Nephron (organoid): ENCODE results near the gene WHRN.

ENCODE experiments used
- H3K27ac Mint-ChIP-seq, 3 experiments: 2 replicates each; pipeline ENCODE4 v1.8.0; 2020; ENCODE audit warnings: mixed read lengths in 3 of 3, mild to moderate bottlenecking in 2 of 3, moderate library complexity in 1 of 3
- H3K27me3 Mint-ChIP-seq: 2 replicates; pipeline ENCODE4 v1.8.0; 2021; ENCODE audit warnings: low read depth, mild to moderate bottlenecking, moderate library complexity, mixed read lengths
- H3K36me3 Mint-ChIP-seq: 2 replicates; pipeline ENCODE4 v1.8.0; 2020; ENCODE audit warnings: low read depth, mixed read lengths
- H3K4me1 Mint-ChIP-seq: 2 replicates; pipeline ENCODE4 v1.8.0; 2020; ENCODE audit warnings: mixed read lengths
- H3K4me3 Mint-ChIP-seq, 3 experiments: 2 replicates each; pipeline ENCODE4 v1.8.0; 2020; ENCODE audit warnings: mild to moderate bottlenecking in 3 of 3, mixed read lengths in 3 of 3, moderate library complexity in 2 of 3
- H3K9me3 Mint-ChIP-seq: 2 replicates; pipeline ENCODE4 v1.8.0; 2020; ENCODE audit warnings: mixed read lengths
- TF ChIP-seq, protein P1 (sequence below), 3 experiments: fragments of 200-600 bp; sonication (generic); IDR thresholded peaks; one replicate each; pipeline ENCODE4 v1.5.0; 2021; ENCODE audit warnings: antibody characterized with exemption in 3 of 3; ENCODE audit not compliant: unreplicated experiment in 3 of 3

WHRN gene

GRCh38 chr9:114374936-114375335 lies 130.3 kb downstream of the WHRN start:
- H3K27ac Mint-ChIP-seq = no peak overlapping the region
- no peaks in the 10 kb centered on the region for H3K27me3 Mint-ChIP-seq
- peaks cover 17% of the 10 kb centered on the region for H3K36me3 Mint-ChIP-seq
- H3K9me3 Mint-ChIP-seq = no peaks in the 10 kb centered on the region
- no peaks in the 10 kb centered on the region for H3K4me1 Mint-ChIP-seq
- no peak overlapping the region for H3K4me3 Mint-ChIP-seq
- TF ChIP-seq, protein P1, sequence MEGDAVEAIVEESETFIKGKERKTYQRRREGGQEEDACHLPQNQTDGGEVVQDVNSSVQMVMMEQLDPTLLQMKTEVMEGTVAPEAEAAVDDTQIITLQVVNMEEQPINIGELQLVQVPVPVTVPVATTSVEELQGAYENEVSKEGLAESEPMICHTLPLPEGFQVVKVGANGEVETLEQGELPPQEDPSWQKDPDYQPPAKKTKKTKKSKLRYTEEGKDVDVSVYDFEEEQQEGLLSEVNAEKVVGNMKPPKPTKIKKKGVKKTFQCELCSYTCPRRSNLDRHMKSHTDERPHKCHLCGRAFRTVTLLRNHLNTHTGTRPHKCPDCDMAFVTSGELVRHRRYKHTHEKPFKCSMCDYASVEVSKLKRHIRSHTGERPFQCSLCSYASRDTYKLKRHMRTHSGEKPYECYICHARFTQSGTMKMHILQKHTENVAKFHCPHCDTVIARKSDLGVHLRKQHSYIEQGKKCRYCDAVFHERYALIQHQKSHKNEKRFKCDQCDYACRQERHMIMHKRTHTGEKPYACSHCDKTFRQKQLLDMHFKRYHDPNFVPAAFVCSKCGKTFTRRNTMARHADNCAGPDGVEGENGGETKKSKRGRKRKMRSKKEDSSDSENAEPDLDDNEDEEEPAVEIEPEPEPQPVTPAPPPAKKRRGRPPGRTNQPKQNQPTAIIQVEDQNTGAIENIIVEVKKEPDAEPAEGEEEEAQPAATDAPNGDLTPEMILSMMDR (IDR thresholded peaks at IDR 0.05; ENCODE audit: unreplicated experiment in 3 of 3) = no peak

DNA sequence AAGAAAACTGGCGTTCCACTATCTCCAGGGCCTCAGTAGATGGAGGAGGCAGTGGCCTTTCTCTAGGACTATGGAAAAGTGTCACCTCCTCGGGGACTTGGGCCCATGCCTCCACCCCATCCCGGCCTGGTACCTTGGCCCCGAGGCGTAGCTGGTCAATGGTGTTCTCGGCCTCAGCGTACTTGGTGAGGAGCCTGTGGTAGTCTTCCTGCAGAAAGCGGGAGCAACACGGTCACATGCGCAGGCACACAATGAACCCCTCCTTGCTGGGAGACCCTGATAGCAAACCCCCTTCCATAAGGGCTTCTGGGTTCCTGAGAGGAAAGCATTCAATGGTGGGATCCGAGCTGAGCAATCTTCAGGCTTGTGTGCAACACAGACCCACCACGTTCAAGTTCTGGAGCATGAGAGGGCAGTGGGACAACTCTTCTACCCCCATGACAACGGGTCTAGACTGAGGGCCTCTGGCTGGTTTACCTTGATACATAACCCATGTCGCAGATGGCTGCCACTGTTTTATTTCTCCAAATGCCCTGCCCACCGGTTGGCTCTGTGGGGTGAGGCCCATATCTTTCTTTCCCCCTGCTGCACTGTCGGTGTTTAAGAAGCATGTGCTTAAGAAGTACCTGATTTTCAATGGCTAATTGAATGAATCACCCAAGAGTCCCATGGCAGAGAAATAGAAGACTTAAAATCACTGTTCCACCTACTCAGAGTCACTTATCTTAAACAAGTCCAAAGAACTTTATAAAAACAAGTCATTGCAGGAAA lies 131.1 kb downstream of the WHRN start:
- Mint-ChIP-seq H3K36me3 (peaks cover 21% of the 10 kb centered on the region), H3K27ac (no peak overlapping the region), H3K9me3 (no peaks in the 10 kb centered on the region), H3K4me1 (no peaks in the 10 kb centered on the region), H3K27me3 (no peaks in the 10 kb centered on the region), H3K4me3 (no peak overlapping the region)
- TF ChIP-seq, protein P1 (IDR thresholded peaks at IDR 0.05; ENCODE audit: unreplicated experiment in 3 of 3) = no peak

DNA sequence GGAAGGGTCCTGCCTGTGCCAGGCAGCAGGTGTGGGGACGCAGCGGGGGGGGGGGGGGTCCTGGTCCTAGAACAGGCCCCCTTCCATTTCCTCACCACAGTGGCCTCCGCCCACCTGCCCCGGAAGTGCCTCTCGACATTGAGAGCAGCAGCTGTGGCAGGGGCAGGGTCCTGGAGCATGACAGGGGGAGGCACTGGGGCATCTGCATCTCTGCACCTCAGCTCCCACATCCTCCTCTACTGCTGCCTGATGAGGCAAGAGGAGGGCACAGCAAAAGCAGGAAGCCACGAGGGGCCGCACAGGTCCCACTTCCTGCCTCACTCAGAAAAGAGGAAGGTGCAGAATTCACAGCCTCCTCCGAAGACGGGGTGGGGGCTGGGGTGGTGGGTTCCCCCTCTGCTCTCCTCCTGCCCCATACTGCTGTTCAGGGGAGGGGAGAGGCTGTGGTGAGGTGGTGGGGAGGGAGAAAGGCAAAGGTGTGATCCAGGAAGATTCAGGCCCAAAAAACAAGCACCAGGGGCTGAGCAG lies 132.3 kb downstream of the WHRN start:
- Mint-ChIP-seq H3K27ac (no peak overlapping the region), H3K9me3 (no peaks in the 10 kb centered on the region), H3K27me3 (no peaks in the 10 kb centered on the region), H3K36me3 (peaks cover 14% of the 10 kb centered on the region), H3K4me1 (no peaks in the 10 kb centered on the region), H3K4me3 (no peak overlapping the region)
- TF ChIP-seq, protein P1 (IDR thresholded peaks at IDR 0.05; ENCODE audit: unreplicated experiment in 3 of 3) = no peak

- peaks cover 11% of the 10 kb centered on the region for H3K36me3 Mint-ChIP-seq
- H3K27ac Mint-ChIP-seq = no peak overlapping the region
- H3K4me1 Mint-ChIP-seq = no peaks in the 10 kb centered on the region
- TF ChIP-seq, protein P1 (IDR thresholded peaks at IDR 0.05; ENCODE audit: unreplicated experiment in 3 of 3) = no peak
- H3K9me3 Mint-ChIP-seq = no peaks in the 10 kb centered on the region
- H3K4me3 Mint-ChIP-seq = no peak overlapping the region
- no peaks in the 10 kb centered on the region for H3K27me3 Mint-ChIP-seq
Measured at GRCh38 chr9:114371973-114372917, 133.0 kb downstream of the WHRN start.

GRCh38 chr9:114371343-114371944 lies 133.8 kb downstream of the WHRN start:
- Mint-ChIP-seq H3K27me3 (no peaks in the 10 kb centered on the region), H3K27ac (no peak overlapping the region), H3K4me3 (no peak overlapping the region), H3K36me3 (peaks cover 17% of the 10 kb centered on the region), H3K4me1 (no peaks in the 10 kb centered on the region), H3K9me3 (no peaks in the 10 kb centered on the region)
- TF ChIP-seq, protein P1 (IDR thresholded peaks at IDR 0.05; ENCODE audit: unreplicated experiment in 3 of 3) = no peak
